NCI-H748 treated with DMSO at 0.1 percent for 48 hours (cell line): Measurements from ENCODE around the gene PIGS.
"Not testable (repeated sequence)": the region's sequence is repeated elsewhere in the genome, so short reads cannot be mapped to it uniquely, and the experiment has no call there.

Experiments
- DNase-seq: peaks from one replicate; lab custom pipeline; 2025; lab: John Stamatoyannopoulos, UW

Gene PIGS

GRCh38 chr17:28529013-28529400, 42.3 kb downstream of the PIGS start:
- DNase-seq, result no peak

GRCh38 chr17:28528327-28529012, 42.9 kb downstream of the PIGS start:
- DNase-seq, result no peak

GRCh38 chr17:28527859-28528258, 43.5 kb downstream of the PIGS start:
- no peak for DNase-seq

- no peak for DNase-seq
Observed at GRCh38 chr17:28527181-28527681, 44.1 kb downstream of the PIGS start.

GRCh38 chr17:28526381-28526780, 44.9 kb downstream of the PIGS start:
- no peak for DNase-seq

GRCh38 chr17:28524476-28525424, 46.6 kb downstream of the PIGS start:
- no peak for DNase-seq

GRCh38 chr17:28523876-28524275, 47.4 kb downstream of the PIGS start:
- no peak for DNase-seq

- no peak for DNase-seq
Observed at GRCh38 chr17:28523186-28523585, 48.1 kb downstream of the PIGS start.

- not testable (repeated sequence) for DNase-seq
Observed at GRCh38 chr17:28522281-28522680, 49.0 kb downstream of the PIGS start.

- DNase-seq, result no peak
Observed at GRCh38 chr17:28521311-28522085, 49.8 kb downstream of the PIGS start.

- no peak for DNase-seq
Observed at GRCh38 chr17:28520687-28521086, 50.6 kb downstream of the PIGS start.

GRCh38 chr17:28519236-28519635, 52.1 kb downstream of the PIGS start:
- DNase-seq, result no peak

GRCh38 chr17:28518578-28518977, 52.7 kb downstream of the PIGS start:
- DNase-seq, result no peak

GRCh38 chr17:28518132-28518531, 53.2 kb downstream of the PIGS start:
- no peak for DNase-seq

- DNase-seq, result no peak
Observed at GRCh38 chr17:28515518-28515917, 55.8 kb downstream of the PIGS start.

GRCh38 chr17:28514561-28515002, 56.7 kb downstream of the PIGS start:
- DNase-seq, result no peak

GRCh38 chr17:28513476-28513875, 57.8 kb downstream of the PIGS start:
- no peak for DNase-seq

GRCh38 chr17:28511858-28512461, 59.4 kb downstream of the PIGS start:
- no peak for DNase-seq

GRCh38 chr17:28509789-28510188, 61.5 kb downstream of the PIGS start:
- no peak for DNase-seq

- DNase-seq, result no peak
Observed at GRCh38 chr17:28508211-28508724, 63.1 kb downstream of the PIGS start.

GRCh38 chr17:28507567-28508203, 63.6 kb downstream of the PIGS start:
- DNase-seq, result no peak
